Right atrium auricular region (tissue), 2 donors: Measurements from ENCODE around the gene TAF3. TPM values are rescaled to one million over a fixed set of nuclear protein-coding genes. Genes with fewer than 3 reads are reported as not detected.

Experiments used
- DNase-seq: peaks from one replicate; pipeline ENCODE4 v3.0.0-alpha.2; 2019; ENCODE audit warnings: low spot score
- H3K27ac ChIP-seq, 2 donors: fragments of 200-600 bp; sonication (generic); 1 replicate in 1 of 2; 2 replicates in 1 of 2; pipeline ENCODE4 v1.5.1; 2016 to 2019
- H3K27me3 ChIP-seq, 2 donors: fragments of 200-600 bp; sonication (generic); one replicate each; pipeline versions ENCODE4 v1.5.1 to v1.6.0; 2017 to 2019
- H3K36me3 ChIP-seq: fragments of 200-600 bp; sonication (generic); one replicate; pipeline ENCODE4 v1.5.1; 2016
- H3K4me1 ChIP-seq, 2 donors: fragments of 200-600 bp; sonication (generic); one replicate each; pipeline versions ENCODE4 v1.5.1 to v1.6.0; 2017 to 2019
- H3K4me3 ChIP-seq, 2 donors: fragments of 200-600 bp; sonication (generic); 1 replicate in 1 of 2; 2 replicates in 1 of 2; pipeline ENCODE4 v1.5.1; 2017 to 2019; ENCODE audit warnings: mild to moderate bottlenecking in 1 of 2, moderate library complexity in 1 of 2
- H3K9me3 ChIP-seq, 2 donors: fragments of 200-600 bp; sonication (generic); one replicate each; pipeline ENCODE4 v1.5.1; 2019
- CTCF ChIP-seq, 2 donors: fragments of 200-600 bp; sonication (generic); IDR thresholded peaks; one replicate each; pipeline ENCODE4 v1.5.1; 2019; ENCODE audit warnings: antibody characterized with exemption in 2 of 2
- total RNA-seq, 2 donors: library from RNA; depleted of rRNA; stranded (reverse); fragments of >200 nt; gene quantifications; one replicate each; pipeline ENCODE4 v1.1.0, GENCODE V29; 2016

TAF3 gene
- total RNA-seq, 2 donors from 2014 or later: 4.6 to 6.1 TPM

DNA sequence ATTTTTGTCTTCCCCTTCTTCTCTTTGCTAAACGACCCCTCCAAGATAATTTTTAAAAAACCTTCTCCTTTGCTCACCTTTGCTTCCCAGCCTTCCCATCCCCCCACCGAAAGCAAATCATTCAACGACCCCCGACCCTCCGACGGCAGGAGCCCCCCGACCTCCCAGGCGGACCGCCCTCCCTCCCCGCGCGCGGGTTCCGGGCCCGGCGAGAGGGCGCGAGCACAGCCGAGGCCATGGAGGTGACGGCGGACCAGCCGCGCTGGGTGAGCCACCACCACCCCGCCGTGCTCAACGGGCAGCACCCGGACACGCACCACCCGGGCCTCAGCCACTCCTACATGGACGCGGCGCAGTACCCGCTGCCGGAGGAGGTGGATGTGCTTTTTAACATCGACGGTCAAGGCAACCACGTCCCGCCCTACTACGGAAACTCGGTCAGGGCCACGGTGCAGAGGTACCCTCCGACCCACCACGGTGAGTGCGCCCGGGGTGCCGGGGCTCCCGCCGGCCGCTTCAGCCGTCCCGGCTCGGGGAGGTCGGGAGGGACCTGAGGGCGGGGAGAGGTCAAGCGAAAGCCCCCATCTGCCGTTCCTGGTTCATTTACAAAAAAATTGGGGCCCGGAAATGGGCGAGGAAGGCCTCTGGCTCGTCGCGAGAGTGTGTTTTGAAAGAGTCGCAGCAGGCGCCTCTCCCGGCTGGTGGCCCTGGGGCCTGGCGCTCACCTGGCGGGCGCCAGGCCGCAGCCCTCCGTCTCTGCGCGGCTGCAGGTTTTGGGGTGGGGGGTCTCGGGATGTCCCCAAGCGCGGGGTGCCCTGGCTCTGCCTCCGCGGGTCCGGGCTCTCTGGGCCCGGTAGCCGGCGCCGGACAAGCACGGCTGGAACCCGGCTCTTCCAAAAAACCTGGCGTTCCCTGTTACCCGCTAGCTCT is 237.4 kb downstream of the TAF3 start:
- Histone ChIP-seq H3K9me3 (no peaks in the 10 kb centered on the region), H3K4me1 (peaks cover 0 to 52% of the 10 kb centered on the region in 2 donors), H3K36me3 (no peaks in the 10 kb centered on the region), H3K4me3 (peak overlapping the region; percentile 37 to 56), H3K27ac (peak overlapping the region; percentile 53 to 57), H3K27me3 (peaks cover 35 to 51% of the 10 kb centered on the region in 2 donors)
- no peak for TF ChIP-seq CTCF (IDR thresholded peaks at IDR 0.05)
- DNase-seq: no peak

DNA sequence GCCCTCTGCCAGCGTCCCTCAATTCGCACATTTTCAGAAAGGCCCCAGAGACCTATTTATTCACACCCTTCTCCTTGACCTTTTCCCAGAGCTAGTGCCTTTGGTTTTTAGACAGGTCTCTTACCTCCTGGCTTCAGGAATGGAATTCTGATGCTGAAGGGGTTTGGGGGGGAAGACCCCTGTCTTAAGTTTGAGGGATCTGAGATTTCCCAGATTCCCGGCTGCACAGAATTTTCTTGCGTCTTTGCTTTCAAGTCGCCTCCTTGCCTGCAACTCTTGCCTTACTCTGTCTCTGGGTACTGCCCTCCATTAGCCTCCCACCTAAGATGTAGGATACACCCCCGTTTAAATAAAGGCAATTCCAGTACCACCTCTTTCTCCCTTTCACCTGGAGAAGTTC is 238.1 kb downstream of the TAF3 start:
- Histone ChIP-seq H3K27me3 (peaks cover 29 to 44% of the 10 kb centered on the region in 2 donors), H3K9me3 (no peaks in the 10 kb centered on the region), H3K4me3 (peak overlapping the region; percentile 37 to 56), H3K36me3 (no peaks in the 10 kb centered on the region), H3K4me1 (peaks cover 0 to 45% of the 10 kb centered on the region in 2 donors), H3K27ac (peak overlapping the region; percentile 53 to 57)
- no peak for TF ChIP-seq CTCF (IDR thresholded peaks at IDR 0.05)
- DNase-seq: no peak

- Histone ChIP-seq H3K27me3 (peaks cover 24 to 38% of the 10 kb centered on the region in 2 donors), H3K4me1 (peaks cover 0 to 40% of the 10 kb centered on the region in 2 donors), H3K4me3 (peak overlapping the region in 1 of 2 donors; percentile 56), H3K27ac (peak overlapping the region; percentile 53 to 57), H3K36me3 (no peaks in the 10 kb centered on the region), H3K9me3 (no peaks in the 10 kb centered on the region)
- no peak for TF ChIP-seq CTCF (IDR thresholded peaks at IDR 0.05)
- no peak for DNase-seq
These were observed 238.6 kb downstream of the TAF3 start for GRCh38 chr10:8056871-8057331.

DNA sequence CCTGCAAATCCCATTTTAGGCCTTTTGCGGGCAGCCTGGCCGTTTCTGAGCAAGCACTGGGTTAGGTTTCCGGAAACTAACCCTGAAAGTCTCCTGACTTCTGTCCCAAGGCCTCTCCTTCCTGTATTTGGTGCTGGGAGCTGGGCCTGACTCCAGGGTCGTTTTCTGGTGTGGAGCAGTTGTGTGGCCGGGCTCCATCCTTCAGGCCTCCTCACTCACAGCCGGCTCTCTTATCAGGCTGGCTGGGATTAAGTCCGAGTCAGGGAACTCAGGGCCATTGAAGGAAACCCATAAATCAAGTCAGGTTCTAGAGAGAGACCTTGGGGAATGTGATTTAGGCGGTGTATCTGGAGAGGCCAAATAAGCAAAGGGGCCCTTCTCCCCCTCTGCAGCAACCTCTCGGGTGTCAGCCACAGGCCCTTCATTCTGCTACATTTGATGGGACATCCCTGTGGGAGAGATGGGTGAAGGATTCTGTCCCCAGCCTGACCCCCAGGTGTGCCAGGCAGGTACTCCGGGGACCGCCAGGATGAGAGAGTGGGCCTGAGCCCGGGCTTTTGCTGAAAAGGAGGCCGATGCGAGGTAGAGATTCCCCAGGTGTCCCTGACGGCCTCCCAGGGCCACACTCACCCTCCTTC is 239.4 kb downstream of the TAF3 start:
- TF ChIP-seq CTCF (IDR thresholded peaks at IDR 0.05): no peak
- Histone ChIP-seq H3K4me1 (peaks cover 0 to 31% of the 10 kb centered on the region in 2 donors), H3K36me3 (no peaks in the 10 kb centered on the region), H3K27ac (peak overlapping the region in 1 of 2 donors; percentile 53), H3K27me3 (peaks cover 15 to 30% of the 10 kb centered on the region in 2 donors), H3K4me3 (no peak overlapping the region), H3K9me3 (no peaks in the 10 kb centered on the region)
- DNase-seq: no peak

- no peaks in the 10 kb centered on the region for H3K36me3 ChIP-seq
- H3K27me3 ChIP-seq: peaks cover 9 to 23% of the 10 kb centered on the region in 2 donors
- peaks cover 0 to 24% of the 10 kb centered on the region in 2 donors for H3K4me1 ChIP-seq
- H3K9me3 ChIP-seq: no peaks in the 10 kb centered on the region
- no peak for DNase-seq
- no peak for TF ChIP-seq CTCF (IDR thresholded peaks at IDR 0.05)
- H3K4me3 ChIP-seq: no peak overlapping the region
- H3K27ac ChIP-seq: no peak overlapping the region
These were observed 240.2 kb downstream of the TAF3 start for GRCh38 chr10:8058274-8059111.
